GM23338 (cell line): Measurements from ENCODE around the gene GRAMD1A. TPM values are rescaled to one million over a fixed set of nuclear protein-coding genes. Genes with fewer than 3 reads are reported as not detected.

Experiments
- ATAC-seq: fragments of 200-7000 bp; cut with Tn5 transposase; 3 replicates; pipeline ENCODE4 v1.9.1; 2020
- DNase-seq: peaks from one replicate; pipeline ENCODE4 v3.0.0-alpha.2; 2015; ENCODE audit warnings: low spot score
- H2AFZ ChIP-seq: fragments of 200-600 bp; sonication (generic); 2 replicates; pipeline ENCODE4 v1.8.0; 2016; ENCODE audit warnings: antibody characterized with exemption, mild to moderate bottlenecking, moderate library complexity
- H3F3A ChIP-seq: fragments of 200-600 bp; sonication (generic); replicated peaks from 2 replicates; pipeline ENCODE4 v1.8.0; 2017; ENCODE audit warnings: antibody characterized with exemption, mixed run types, low read depth
- H3K27ac ChIP-seq: fragments of 200-600 bp; sonication (generic); 2 replicates; pipeline ENCODE4 v1.6.1; 2016; ENCODE audit warnings: low read depth
- H3K27me3 ChIP-seq: fragments of 200-600 bp; sonication (generic); 2 replicates; pipeline ENCODE4 v1.8.0; 2016; ENCODE audit warnings: mild to moderate bottlenecking, mixed run types, moderate library complexity; ENCODE audit not compliant: insufficient read depth
- H3K36me3 ChIP-seq: fragments of 200-600 bp; sonication (generic); 2 replicates; pipeline ENCODE4 v1.8.0; 2016; ENCODE audit warnings: mild to moderate bottlenecking; ENCODE audit not compliant: insufficient read depth
- H3K4me1 ChIP-seq: fragments of 200-600 bp; sonication (generic); 2 replicates; pipeline ENCODE4 v1.8.0; 2016; ENCODE audit warnings: mild to moderate bottlenecking, moderate library complexity; ENCODE audit not compliant: insufficient read depth
- H3K4me2 ChIP-seq: fragments of 200-600 bp; sonication (generic); 2 replicates; pipeline ENCODE4 v1.7.1; 2017; ENCODE audit warnings: mixed run types
- H3K4me3 ChIP-seq: fragments of 200-600 bp; sonication (generic); 2 replicates; pipeline ENCODE4 v1.6.1; 2016; ENCODE audit warnings: mixed run types
- H3K79me2 ChIP-seq: fragments of 200-600 bp; sonication (generic); replicated peaks from 2 replicates; pipeline ENCODE4 v1.8.0; 2017; ENCODE audit warnings: mild to moderate bottlenecking; ENCODE audit not compliant: insufficient read depth
- H3K9me2 ChIP-seq: fragments of 200-600 bp; sonication (generic); 2 replicates; pipeline ENCODE4 v1.8.0; 2017; ENCODE audit not compliant: insufficient read depth
- H4K20me1 ChIP-seq: fragments of 200-600 bp; sonication (generic); replicated peaks from 2 replicates; pipeline ENCODE4 v1.8.0; 2017; ENCODE audit warnings: mild to moderate bottlenecking; ENCODE audit not compliant: insufficient read depth
- H3K27ac Mint-ChIP-seq: 2 replicates; pipeline ENCODE4 v1.8.0; 2020; ENCODE audit warnings: inconsistent platforms, mild to moderate bottlenecking, moderate library complexity, mixed read lengths
- H3K27me3 Mint-ChIP-seq: 3 replicates; pipeline ENCODE4 v1.8.0; 2022; ENCODE audit warnings: low read depth, mild to moderate bottlenecking, moderate library complexity, mixed read lengths, inconsistent platforms; ENCODE audit not compliant: insufficient read depth, poor library complexity
- H3K36me3 Mint-ChIP-seq: 3 replicates; pipeline ENCODE4 v1.8.0; 2021; ENCODE audit warnings: low read depth, mild to moderate bottlenecking, inconsistent platforms, moderate library complexity, mixed read lengths
- H3K4me1 Mint-ChIP-seq: 3 replicates; pipeline ENCODE4 v1.8.0; 2020; ENCODE audit warnings: mild to moderate bottlenecking, inconsistent platforms, mixed read lengths
- H3K4me3 Mint-ChIP-seq: 3 replicates; pipeline ENCODE4 v1.8.0; 2021; ENCODE audit warnings: moderate library complexity, mild to moderate bottlenecking, inconsistent platforms, mixed read lengths
- H3K9me3 Mint-ChIP-seq: 3 replicates; pipeline ENCODE4 v1.8.0; 2020; ENCODE audit warnings: moderate library complexity, mild to moderate bottlenecking, inconsistent platforms, mixed read lengths
- JUNB ChIP-seq: IDR thresholded peaks from one replicate; pipeline ENCODE4 v1.6.1; 2016; ENCODE audit warnings: antibody characterized with exemption; ENCODE audit not compliant: unreplicated experiment
- POLR2AphosphoS5 ChIP-seq: IDR thresholded peaks from 2 replicates; pipeline ENCODE4 v1.6.1; 2016; ENCODE audit warnings: antibody characterized with exemption, low read depth
- ZNF331 ChIP-seq: fragments of 250-450 bp; sonication (Bioruptor Pico); IDR thresholded peaks from 2 replicates; pipeline ENCODE4 v1.5.0; 2020; ENCODE audit warnings: low read depth, mild to moderate bottlenecking, moderate library complexity
- ZNF462 ChIP-seq: fragments of 250-450 bp; sonication (Bioruptor Pico); IDR thresholded peaks from 2 replicates; pipeline ENCODE4 v1.5.0; 2020; ENCODE audit warnings: mild to moderate bottlenecking, moderate library complexity
- polyA plus RNA-seq: library from polyadenylated mRNA; unstranded; fragments of >200 nt; fragmentation: Nextera tagmentation; extraction: Ambion mirVana; gene quantifications from 2 replicates; pipeline ENCODE4 v1.2.1, GENCODE V29; 2016
- total RNA-seq: library from RNA; depleted of rRNA; stranded (reverse); fragments of >200 nt; shearing (Covaris generic); gene quantifications from 2 replicates; pipeline ENCODE4 v1.2.3, GENCODE V29; 2014
- TF ChIP-seq, protein P1 (sequence below): IDR thresholded peaks from 2 replicates; pipeline ENCODE4 v1.6.1; 2016; ENCODE audit warnings: antibody characterized with exemption
- TF ChIP-seq, protein P2 (sequence below), 2 experiments: fragments of 200-600 bp in 1 of 2; sonication (generic) in 1 of 2; conservative IDR thresholded peaks; 2 replicates each; pipeline versions ENCODE4 v1.5.1 to v1.6.1; 2016 to 2017; ENCODE audit warnings: antibody characterized with exemption in 2 of 2, low read depth in 2 of 2, mild to moderate bottlenecking in 2 of 2, moderate library complexity in 1 of 2

GRAMD1A gene
- total and polyA plus RNA-seq, 2 experiments from 2014 or later = 122 to 174 TPM

DNA sequence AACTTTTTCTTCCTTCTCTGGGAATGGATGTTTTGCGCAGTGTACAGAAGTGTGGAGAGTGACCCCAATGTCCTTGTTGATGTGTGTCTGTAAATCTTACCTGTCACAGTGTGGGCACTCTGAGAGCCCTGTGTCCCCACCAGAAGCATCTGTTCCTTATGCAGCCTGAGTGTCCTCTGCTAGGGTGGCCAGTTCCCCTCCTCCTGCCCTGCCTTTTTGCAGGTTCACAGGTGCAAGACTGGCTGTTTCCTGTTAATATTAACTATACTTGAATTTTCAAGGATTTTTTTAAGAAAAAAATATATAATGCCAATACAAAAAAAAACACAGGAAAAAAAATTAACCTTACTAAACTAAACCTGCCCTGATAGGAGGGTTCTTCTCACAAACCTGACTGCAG, 12.0 kb upstream of the GRAMD1A start (continued):
- TF ChIP-seq ZNF462 (CRISPR knock-in tag) (no peak), POLR2AphosphoS5 (no peak), JUNB (no peak), ZNF331 (CRISPR knock-in tag) (no peak)
- TF ChIP-seq, protein P1, sequence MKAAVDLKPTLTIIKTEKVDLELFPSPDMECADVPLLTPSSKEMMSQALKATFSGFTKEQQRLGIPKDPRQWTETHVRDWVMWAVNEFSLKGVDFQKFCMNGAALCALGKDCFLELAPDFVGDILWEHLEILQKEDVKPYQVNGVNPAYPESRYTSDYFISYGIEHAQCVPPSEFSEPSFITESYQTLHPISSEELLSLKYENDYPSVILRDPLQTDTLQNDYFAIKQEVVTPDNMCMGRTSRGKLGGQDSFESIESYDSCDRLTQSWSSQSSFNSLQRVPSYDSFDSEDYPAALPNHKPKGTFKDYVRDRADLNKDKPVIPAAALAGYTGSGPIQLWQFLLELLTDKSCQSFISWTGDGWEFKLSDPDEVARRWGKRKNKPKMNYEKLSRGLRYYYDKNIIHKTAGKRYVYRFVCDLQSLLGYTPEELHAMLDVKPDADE = no peak

GRCh38 chr19:34989298-34989697, 10.8 kb upstream of the GRAMD1A start:
- no peaks in the 10 kb centered on the region for H3K79me2 ChIP-seq
- H3F3A ChIP-seq = no peaks in the 10 kb centered on the region
- no peak overlapping the region for H2AFZ ChIP-seq
- H3K27me3 ChIP-seq = no peaks in the 10 kb centered on the region
- H3K4me2 ChIP-seq = no peak overlapping the region
- DNase-seq (no peak), ATAC-seq (no peak)
- H3K4me3 ChIP-seq = no peak overlapping the region
- Mint-ChIP-seq H3K4me3 (no peak overlapping the region), H3K27ac (no peak overlapping the region), H3K36me3 (peaks cover 4% of the 10 kb centered on the region; the same call in 2 of the 3 replicates), H3K9me3 (peaks cover 14% of the 10 kb centered on the region), H3K4me1 (peaks cover 15% of the 10 kb centered on the region), H3K27me3 (peaks cover 4% of the 10 kb centered on the region)
- no peaks in the 10 kb centered on the region for H3K36me3 ChIP-seq
- H3K9me2 ChIP-seq = no peaks in the 10 kb centered on the region
- H3K4me1 ChIP-seq = peaks cover 6% of the 10 kb centered on the region; the same call in 1 of the 2 replicates
- H3K27ac ChIP-seq = no peak overlapping the region
- H4K20me1 ChIP-seq = no peaks in the 10 kb centered on the region
- TF ChIP-seq ZNF331 (CRISPR knock-in tag) = no peak
- TF ChIP-seq, protein P1 = no peak
- TF ChIP-seq, protein P2, sequence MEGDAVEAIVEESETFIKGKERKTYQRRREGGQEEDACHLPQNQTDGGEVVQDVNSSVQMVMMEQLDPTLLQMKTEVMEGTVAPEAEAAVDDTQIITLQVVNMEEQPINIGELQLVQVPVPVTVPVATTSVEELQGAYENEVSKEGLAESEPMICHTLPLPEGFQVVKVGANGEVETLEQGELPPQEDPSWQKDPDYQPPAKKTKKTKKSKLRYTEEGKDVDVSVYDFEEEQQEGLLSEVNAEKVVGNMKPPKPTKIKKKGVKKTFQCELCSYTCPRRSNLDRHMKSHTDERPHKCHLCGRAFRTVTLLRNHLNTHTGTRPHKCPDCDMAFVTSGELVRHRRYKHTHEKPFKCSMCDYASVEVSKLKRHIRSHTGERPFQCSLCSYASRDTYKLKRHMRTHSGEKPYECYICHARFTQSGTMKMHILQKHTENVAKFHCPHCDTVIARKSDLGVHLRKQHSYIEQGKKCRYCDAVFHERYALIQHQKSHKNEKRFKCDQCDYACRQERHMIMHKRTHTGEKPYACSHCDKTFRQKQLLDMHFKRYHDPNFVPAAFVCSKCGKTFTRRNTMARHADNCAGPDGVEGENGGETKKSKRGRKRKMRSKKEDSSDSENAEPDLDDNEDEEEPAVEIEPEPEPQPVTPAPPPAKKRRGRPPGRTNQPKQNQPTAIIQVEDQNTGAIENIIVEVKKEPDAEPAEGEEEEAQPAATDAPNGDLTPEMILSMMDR (conservative IDR thresholded peaks at IDR 0.05; ENCODE audit: low read depth in 2 of 2) = no peak
